GM19025 (cell line): ENCODE data around the gene DMRTB1.

Source experiments
- ATAC-seq: cut with Tn5 transposase; IDR thresholded peaks from one replicate; pipeline ENCODE4 v1.9.1; 2021; ENCODE audit warnings: mild to moderate bottlenecking, low read depth, moderate library complexity; ENCODE audit not compliant: unreplicated experiment

Gene DMRTB1

GRCh38 chr1:53507116-53507820 is 48.1 kb downstream of the DMRTB1 start:
- no peak for ATAC-seq

DNA sequence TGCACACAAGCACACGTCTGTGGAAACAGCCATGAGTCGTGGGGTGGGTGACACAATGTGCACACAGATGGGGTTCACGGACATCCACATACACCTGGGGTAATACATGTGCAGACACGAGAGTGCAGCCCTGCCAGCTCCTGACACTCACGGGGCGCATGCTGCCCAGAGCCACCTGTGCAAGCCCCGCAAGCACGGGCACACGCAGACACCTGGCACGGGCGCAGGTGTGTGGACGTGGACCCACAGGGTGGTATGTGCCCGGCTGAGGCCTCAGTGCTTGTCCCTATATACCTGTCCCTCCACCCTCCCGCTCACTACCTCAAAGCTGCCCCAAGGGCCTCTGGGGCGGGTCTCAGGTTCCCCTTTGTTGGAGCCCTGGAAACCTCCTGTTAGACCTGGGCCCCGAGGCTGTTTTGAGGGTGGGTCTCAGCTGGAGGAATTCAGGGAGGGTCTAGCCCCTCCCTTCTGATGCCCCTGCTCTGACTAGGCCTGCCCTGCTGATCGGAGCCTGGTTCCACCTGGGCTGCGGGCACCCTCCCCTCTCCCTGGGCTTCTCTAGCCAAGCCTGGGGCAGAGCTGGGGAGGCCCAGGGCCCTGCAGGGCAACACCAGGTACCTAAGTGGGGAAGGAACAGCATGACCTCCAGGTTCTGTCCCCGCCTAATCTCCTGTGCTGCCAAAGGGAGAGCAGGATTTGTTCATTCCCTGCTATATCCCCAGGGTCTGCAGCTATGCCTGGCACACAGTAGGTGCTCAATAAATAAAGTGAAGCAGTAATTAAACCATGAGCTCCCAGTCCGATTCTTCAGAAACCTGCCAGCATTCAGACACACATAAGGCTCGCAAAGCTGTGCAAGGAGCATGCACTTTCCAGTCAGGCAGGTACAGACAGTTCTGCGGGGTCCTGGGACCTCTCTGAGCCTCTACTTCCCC is 49.1 kb downstream of the DMRTB1 start:
- ATAC-seq = no peak

GRCh38 chr1:53508991-53509666 is 49.9 kb downstream of the DMRTB1 start:
- no peak for ATAC-seq

DNA sequence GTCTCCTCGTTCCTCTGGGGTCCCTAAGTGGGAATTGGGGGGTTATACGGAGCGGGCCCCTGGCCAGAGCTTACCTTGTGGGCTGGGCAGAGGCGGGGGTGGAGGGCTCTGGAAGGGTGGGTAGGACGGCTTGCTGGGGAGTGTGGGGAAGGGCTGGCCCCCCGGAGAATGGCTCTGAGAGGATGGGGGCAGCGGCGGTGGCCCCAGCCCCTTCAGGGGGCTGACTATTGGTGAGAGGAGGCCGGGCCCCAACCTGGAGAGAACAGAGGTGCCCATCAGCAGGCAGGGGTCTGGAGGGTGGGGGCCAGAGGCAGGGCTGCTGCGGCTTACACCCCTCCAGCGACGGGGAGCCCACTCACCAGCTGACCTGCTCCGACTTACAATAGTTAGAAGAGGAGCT is 50.6 kb downstream of the DMRTB1 start:
- ATAC-seq = no peak

DNA sequence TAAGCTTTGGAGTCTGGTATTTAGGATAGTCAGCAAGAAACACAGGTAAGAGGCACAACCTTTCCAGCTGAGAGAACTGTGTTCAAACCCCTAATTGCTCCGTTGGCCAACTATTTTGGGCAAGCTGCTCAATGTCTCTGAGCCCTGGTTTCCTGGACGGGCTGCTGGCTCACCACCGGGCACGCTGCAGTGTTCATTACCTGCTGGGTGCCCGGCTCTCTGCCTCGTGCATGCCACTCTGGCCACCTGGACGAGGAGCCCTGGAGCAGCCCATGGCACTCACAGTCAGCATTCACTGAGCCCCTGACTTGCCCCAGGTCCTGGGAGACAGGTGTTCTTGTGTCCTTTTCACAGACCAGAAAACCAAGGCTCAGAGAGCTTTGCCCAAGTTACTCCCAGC is 51.0 kb downstream of the DMRTB1 start:
- ATAC-seq = no peak

GRCh38 chr1:53511323-53511932 is 52.2 kb downstream of the DMRTB1 start:
- ATAC-seq = no peak

DNA sequence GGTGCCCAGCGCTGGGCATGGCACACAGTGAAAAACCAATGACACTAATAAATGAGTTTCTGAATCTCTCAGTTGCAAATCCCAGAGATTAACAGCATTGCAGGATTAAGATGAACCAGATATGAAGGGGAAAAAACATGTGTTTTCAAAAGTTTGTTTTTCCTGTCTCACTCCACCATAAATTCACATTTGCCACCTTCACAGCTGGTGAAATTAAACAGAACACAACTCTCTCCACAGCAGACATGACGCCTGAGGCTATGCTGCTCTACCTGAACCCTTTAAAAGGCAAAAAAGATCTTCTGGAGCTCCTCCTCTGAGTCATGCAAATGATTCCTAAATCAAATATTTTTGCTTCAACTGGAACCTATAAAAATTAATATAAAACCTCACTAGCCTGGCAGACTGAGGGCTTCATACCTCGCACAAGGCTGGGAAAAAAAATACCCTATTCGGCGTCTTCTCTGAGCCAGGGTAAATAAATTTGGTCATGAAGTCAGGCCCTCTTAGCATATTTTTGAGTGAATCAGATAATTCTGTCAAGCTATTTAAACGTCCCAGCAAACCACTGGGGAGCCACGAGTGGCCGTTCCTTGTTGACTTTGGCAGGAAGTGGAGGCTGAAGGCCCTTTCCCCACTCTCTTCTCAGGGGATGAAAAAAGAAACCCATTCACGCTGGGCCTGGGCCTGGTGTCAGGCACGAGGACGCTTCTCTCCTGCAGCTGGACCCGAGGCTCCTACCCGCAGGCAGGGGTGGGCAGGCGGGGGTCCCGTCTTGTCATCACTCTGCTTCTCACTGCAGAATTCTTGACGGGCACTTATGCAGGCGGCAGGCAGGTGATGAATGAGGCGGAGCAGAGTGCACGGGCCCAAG is 53.0 kb downstream of the DMRTB1 start:
- no peak for ATAC-seq

GRCh38 chr1:53512807-53513755 is 53.9 kb downstream of the DMRTB1 start:
- ATAC-seq = no peak

GRCh38 chr1:53513846-53514245 is 54.6 kb downstream of the DMRTB1 start:
- ATAC-seq = no peak

GRCh38 chr1:53514436-53514835 is 55.2 kb downstream of the DMRTB1 start:
- ATAC-seq = no peak

DNA sequence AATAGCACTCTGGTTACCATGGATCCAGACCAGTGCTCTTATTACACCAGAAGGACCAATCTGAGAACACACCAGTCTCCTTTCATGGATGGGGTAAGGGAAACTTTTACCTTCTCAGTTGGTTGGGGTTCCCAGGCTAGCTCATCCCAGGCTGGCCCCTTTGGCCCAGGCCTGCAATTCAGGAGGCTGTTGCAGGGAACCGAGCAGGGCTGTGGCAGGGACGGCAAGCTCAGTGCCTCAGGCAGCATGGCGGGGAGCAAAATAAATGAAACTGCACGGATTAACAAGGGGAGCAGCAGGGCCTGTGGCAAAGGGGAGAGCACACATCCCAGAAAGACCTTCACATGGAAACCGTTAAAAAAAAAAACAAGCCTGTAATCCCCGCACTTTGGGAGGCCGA is 57.0 kb downstream of the DMRTB1 start:
- ATAC-seq = no peak
